H9 (cell line): ENCODE data around the gene KRTAP10-8. TPM values are rescaled to one million over a fixed set of nuclear protein-coding genes. Genes with fewer than 3 reads are reported as not detected.
A peak's percentile ranks its signal among the peaks of the same experiment; 100 is the strongest.
"Not testable (repeated sequence)": the region's sequence is repeated elsewhere in the genome, so short reads cannot be mapped to it uniquely, and the experiment has no call there.

Experiments
- DNase-seq: peaks from one replicate; pipeline ENCODE4 v3.0.0-alpha.2; 2017
- H2AFZ ChIP-seq: one replicate; pipeline ENCODE4 v1.6.1; 2013; ENCODE audit warnings: mild to moderate bottlenecking, low read length, control low read depth, moderate library complexity
- H2AK5ac ChIP-seq: 2 replicates; pipeline ENCODE4 v1.6.1; 2013; ENCODE audit warnings: low read length, control low read depth, mixed read lengths; ENCODE audit not compliant: insufficient read length
- H2BK120ac ChIP-seq: one replicate; pipeline ENCODE4 v1.6.1; 2013; ENCODE audit warnings: low read depth, mild to moderate bottlenecking, low read length, control low read depth, inconsistent platforms; ENCODE audit not compliant: poor library complexity, severe bottlenecking
- H2BK12ac ChIP-seq: 2 replicates; pipeline ENCODE4 v1.6.1; 2013; ENCODE audit warnings: low read length, control low read depth, mixed read lengths, low read depth; ENCODE audit not compliant: insufficient read length
- H2BK15ac ChIP-seq: 2 replicates; pipeline ENCODE4 v1.6.1; 2013; ENCODE audit warnings: low read depth, low read length, control low read depth
- H2BK20ac ChIP-seq: one replicate; pipeline ENCODE4 v1.6.1; 2013; ENCODE audit warnings: low read depth, mild to moderate bottlenecking, low read length, control low read depth, inconsistent platforms; ENCODE audit not compliant: poor library complexity, severe bottlenecking
- H2BK5ac ChIP-seq: 2 replicates; pipeline ENCODE4 v1.6.1; 2013; ENCODE audit warnings: low read length, control low read depth, mixed read lengths; ENCODE audit not compliant: insufficient read length
- H3K14ac ChIP-seq: 2 replicates; pipeline ENCODE4 v1.6.1; 2013; ENCODE audit warnings: low read length, control low read depth; ENCODE audit not compliant: insufficient read depth
- H3K18ac ChIP-seq: 2 replicates; pipeline ENCODE4 v1.6.1; 2013; ENCODE audit warnings: low read depth, mild to moderate bottlenecking, mixed read lengths, low read length, control low read depth; ENCODE audit not compliant: insufficient read length
- H3K23ac ChIP-seq: 2 replicates; pipeline ENCODE4 v1.6.1; 2013; ENCODE audit warnings: low read length, control low read depth, mixed read lengths, low read depth; ENCODE audit not compliant: insufficient read length
- H3K23me2 ChIP-seq: 2 replicates; pipeline ENCODE4 v1.6.1; 2013; ENCODE audit warnings: low read depth, mild to moderate bottlenecking, mixed read lengths, low read length, control low read depth; ENCODE audit not compliant: insufficient read length, poor library complexity, severe bottlenecking
- H3K27ac ChIP-seq: 2 replicates; pipeline ENCODE4 v1.5.1; 2013; ENCODE audit warnings: low read length, control low read depth, mixed read lengths, low read depth; ENCODE audit not compliant: insufficient read length
- H3K27me3 ChIP-seq: 2 replicates; pipeline ENCODE4 v1.6.1; 2013; ENCODE audit warnings: low read length, control low read depth, inconsistent platforms; ENCODE audit not compliant: insufficient read depth
- H3K4ac ChIP-seq: 2 replicates; pipeline ENCODE4 v1.6.1; 2013; ENCODE audit warnings: low read depth, mild to moderate bottlenecking, control low read depth, inconsistent platforms, low read length, moderate library complexity
- H3K4me1 ChIP-seq: 2 replicates; pipeline ENCODE4 v1.6.1; 2013; ENCODE audit warnings: low read length, control low read depth, inconsistent platforms; ENCODE audit not compliant: insufficient read depth
- H3K4me2 ChIP-seq: 2 replicates; pipeline ENCODE4 v1.6.1; 2013; ENCODE audit warnings: low read length, control low read depth, mixed read lengths; ENCODE audit not compliant: insufficient read length, insufficient read depth
- H3K56ac ChIP-seq: 2 replicates; pipeline ENCODE4 v1.6.1; 2013; ENCODE audit warnings: low read depth, mild to moderate bottlenecking, mixed read lengths, low read length, control low read depth; ENCODE audit not compliant: insufficient read length
- H3K79me1 ChIP-seq: 2 replicates; pipeline ENCODE4 v1.6.1; 2013; ENCODE audit warnings: low read depth, mild to moderate bottlenecking, moderate library complexity, low read length, control low read depth, inconsistent platforms; ENCODE audit not compliant: insufficient read depth, poor library complexity, severe bottlenecking
- H3K79me2 ChIP-seq: 2 replicates; pipeline ENCODE4 v1.6.1; 2013; ENCODE audit warnings: low read length, control low read depth, inconsistent platforms; ENCODE audit not compliant: insufficient read depth
- H3K9ac ChIP-seq: 2 replicates; pipeline ENCODE4 v1.6.1; 2013; ENCODE audit warnings: low read length, control low read depth, mixed read lengths; ENCODE audit not compliant: insufficient read length; ENCODE audit errors: extremely low read depth
- H3K9me3 ChIP-seq: one replicate; pipeline ENCODE4 v1.6.1; 2013; ENCODE audit warnings: low read depth, low read length, inconsistent platforms; ENCODE audit not compliant: control insufficient read depth
- H3T11ph ChIP-seq: one replicate; pipeline ENCODE4 v1.6.1; 2013; ENCODE audit warnings: mild to moderate bottlenecking, low read length, control low read depth, inconsistent platforms
- H4K20me1 ChIP-seq: one replicate; pipeline ENCODE4 v1.6.1; 2013; ENCODE audit not compliant: control insufficient read depth, insufficient read length, insufficient read depth
- H4K5ac ChIP-seq: 2 replicates; pipeline ENCODE4 v1.6.1; 2013; ENCODE audit warnings: low read depth, mild to moderate bottlenecking, mixed read lengths, low read length, control low read depth; ENCODE audit not compliant: insufficient read length
- H4K8ac ChIP-seq: replicated peaks from 2 replicates; pipeline ENCODE4 v1.6.1; 2013; ENCODE audit warnings: low read length, control low read depth, mixed read lengths, low read depth; ENCODE audit not compliant: insufficient read length
- H4K91ac ChIP-seq: 2 replicates; pipeline ENCODE4 v1.6.1; 2013; ENCODE audit warnings: low read depth, mild to moderate bottlenecking, moderate library complexity, mixed read lengths, low read length, control low read depth; ENCODE audit not compliant: insufficient read length
- H3K27ac Mint-ChIP-seq, 3 experiments: 2 replicates in 2 of 3; 3 replicates in 1 of 3; pipeline ENCODE4 v1.8.0; 2020 to 2021; ENCODE audit warnings: mixed read lengths in 3 of 3, mild to moderate bottlenecking in 1 of 3, moderate library complexity in 1 of 3
- H3K27me3 Mint-ChIP-seq: 2 replicates; pipeline ENCODE4 v1.8.0; 2021; ENCODE audit warnings: low read depth, mild to moderate bottlenecking, moderate library complexity, mixed read lengths
- H3K36me3 Mint-ChIP-seq, 3 experiments: 2 replicates in 2 of 3; 3 replicates in 1 of 3; pipeline ENCODE4 v1.8.0; 2020 to 2021; ENCODE audit warnings: low read depth in 3 of 3, mixed read lengths in 3 of 3; ENCODE audit not compliant: insufficient read depth in 1 of 3
- H3K4me1 Mint-ChIP-seq, 2 experiments: 2 replicates each; pipeline ENCODE4 v1.8.0; 2020; ENCODE audit warnings: mixed read lengths in 2 of 2
- H3K4me3 Mint-ChIP-seq, 2 experiments: 2 replicates in 1 of 2; 3 replicates in 1 of 2; pipeline ENCODE4 v1.8.0; 2020 to 2021; ENCODE audit warnings: mild to moderate bottlenecking in 2 of 2, mixed read lengths in 2 of 2, moderate library complexity in 1 of 2
- H3K9me3 Mint-ChIP-seq, 2 experiments: 2 replicates in 1 of 2; 3 replicates in 1 of 2; pipeline ENCODE4 v1.8.0; 2020; ENCODE audit warnings: mild to moderate bottlenecking in 2 of 2, mixed read lengths in 2 of 2, moderate library complexity in 1 of 2
- WGBS: extraction: QIAGEN DNeasy Blood & Tissue Kit; methylation state at CpG from one replicate; pipeline ENCODE4 v1.1.7; 2013; ENCODE audit warnings: missing lambda C conversion rate, low lambda C conversion rate, mixed read lengths; ENCODE audit not compliant: insufficient read length; ENCODE audit errors: extremely low coverage; 5-methylcytosine and 5-hydroxymethylcytosine counted together
- total RNA-seq: library from RNA; stranded (reverse); gene quantifications from 2 replicates; pipeline ENCODE4 v1.2.1, GENCODE V29; 2021
- TF ChIP-seq, protein P1 (sequence below): fragments of 200-600 bp; sonication (generic); conservative IDR thresholded peaks from 3 replicates; pipeline ENCODE4 v1.8.0; 2021; ENCODE audit warnings: antibody characterized with exemption, mild to moderate bottlenecking

KRTAP10-8 gene
- total RNA-seq, 1 experiment from 2014 or later: not detected

DNA sequence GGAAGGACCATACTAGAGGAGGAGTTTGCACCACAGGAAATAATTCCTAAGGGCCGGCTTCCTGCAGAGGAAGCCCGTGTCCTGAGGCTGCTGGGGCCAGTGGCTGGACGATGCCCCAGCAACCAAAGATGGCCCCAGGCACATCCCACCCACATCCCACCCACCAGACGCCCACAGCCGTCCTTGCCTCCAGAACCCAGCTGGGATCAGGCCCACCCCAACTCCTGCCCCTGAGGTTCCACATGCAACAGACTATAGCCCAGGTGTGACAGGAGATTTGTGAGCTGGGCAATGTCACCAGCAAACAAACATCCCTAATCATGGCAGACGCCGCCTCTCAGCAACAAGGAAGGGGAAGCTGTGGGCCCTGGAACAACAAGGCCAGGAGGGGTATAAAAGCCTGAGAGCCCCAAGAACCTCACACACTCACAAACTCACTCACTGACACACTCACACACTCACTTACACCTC, 14.8 kb downstream of the KRTAP10-8 start, which contains the start of gene KRTAP10-9:
Gene KRTAP10-9 (plus strand): TSS at position 421 of the 471 bp plus-strand sequence. CDS start 79 bp downstream, outside the sequence.
- H3K56ac ChIP-seq: no peak within 1 kb of the TSS
- peaks cover 8% of the 10 kb centered on the region for H3K27me3 Mint-ChIP-seq
- no peak within 1 kb of the TSS for H3K18ac ChIP-seq
- no peak within 1 kb of the TSS for H2BK5ac ChIP-seq
- H3K36me3 Mint-ChIP-seq: peaks cover 13 to 32% (median 18%) of the 10 kb centered on the region in 3 experiments; a peak in 6 of 7 replicates
- H3K23me2 ChIP-seq: no peaks in the 10 kb centered on the region
- TF ChIP-seq, protein P1, sequence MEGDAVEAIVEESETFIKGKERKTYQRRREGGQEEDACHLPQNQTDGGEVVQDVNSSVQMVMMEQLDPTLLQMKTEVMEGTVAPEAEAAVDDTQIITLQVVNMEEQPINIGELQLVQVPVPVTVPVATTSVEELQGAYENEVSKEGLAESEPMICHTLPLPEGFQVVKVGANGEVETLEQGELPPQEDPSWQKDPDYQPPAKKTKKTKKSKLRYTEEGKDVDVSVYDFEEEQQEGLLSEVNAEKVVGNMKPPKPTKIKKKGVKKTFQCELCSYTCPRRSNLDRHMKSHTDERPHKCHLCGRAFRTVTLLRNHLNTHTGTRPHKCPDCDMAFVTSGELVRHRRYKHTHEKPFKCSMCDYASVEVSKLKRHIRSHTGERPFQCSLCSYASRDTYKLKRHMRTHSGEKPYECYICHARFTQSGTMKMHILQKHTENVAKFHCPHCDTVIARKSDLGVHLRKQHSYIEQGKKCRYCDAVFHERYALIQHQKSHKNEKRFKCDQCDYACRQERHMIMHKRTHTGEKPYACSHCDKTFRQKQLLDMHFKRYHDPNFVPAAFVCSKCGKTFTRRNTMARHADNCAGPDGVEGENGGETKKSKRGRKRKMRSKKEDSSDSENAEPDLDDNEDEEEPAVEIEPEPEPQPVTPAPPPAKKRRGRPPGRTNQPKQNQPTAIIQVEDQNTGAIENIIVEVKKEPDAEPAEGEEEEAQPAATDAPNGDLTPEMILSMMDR: no peak
- H3K14ac ChIP-seq: no peak within 1 kb of the TSS
- H2BK15ac ChIP-seq: no peak within 1 kb of the TSS
- H3K4me3 Mint-ChIP-seq: no peak within 1 kb of the TSS
- H3K79me1 ChIP-seq: no peaks in the 10 kb centered on the region
- H3K27ac Mint-ChIP-seq: peak within 1 kb of the TSS in 2 of 3 experiments; percentile 56 to 57; a peak in 2 of 7 replicates
- H3K23ac ChIP-seq: no peak within 1 kb of the TSS
- no peak for DNase-seq
- H4K5ac ChIP-seq: no peak within 1 kb of the TSS
- peaks cover 39 to 40% of the 10 kb centered on the region in 2 experiments for H3K9me3 Mint-ChIP-seq
- no peaks in the 10 kb centered on the region for H3K9me3 ChIP-seq
- H3K4me1 ChIP-seq: no peaks in the 10 kb centered on the region
- no peaks in the 10 kb centered on the region for H3K27me3 ChIP-seq
- H4K91ac ChIP-seq: no peak within 1 kb of the TSS
- no peak within 1 kb of the TSS for H2AK5ac ChIP-seq
- no peak within 1 kb of the TSS for H2BK120ac ChIP-seq
- no peak within 1 kb of the TSS for H2BK12ac ChIP-seq
- peaks cover 3 to 7% of the 10 kb centered on the region in 2 experiments; a peak in 2 of 4 replicates for H3K4me1 Mint-ChIP-seq
- no peak within 1 kb of the TSS for H3K4me2 ChIP-seq
- no peak within 1 kb of the TSS for H3K9ac ChIP-seq
- H3K4ac ChIP-seq: no peak within 1 kb of the TSS
- H2AFZ ChIP-seq: no peak within 1 kb of the TSS
- H3K27ac ChIP-seq: no peak within 1 kb of the TSS
- H2BK20ac ChIP-seq: no peak within 1 kb of the TSS
- no CpG with 5 or more reads among the region's 7 CpGs for WGBS
- no peak within 1 kb of the TSS for H3T11ph ChIP-seq
- no peaks in the 10 kb centered on the region for H3K79me2 ChIP-seq
- no peaks in the 10 kb centered on the region for H4K20me1 ChIP-seq
- H4K8ac ChIP-seq: no peak within 1 kb of the TSS

DNA sequence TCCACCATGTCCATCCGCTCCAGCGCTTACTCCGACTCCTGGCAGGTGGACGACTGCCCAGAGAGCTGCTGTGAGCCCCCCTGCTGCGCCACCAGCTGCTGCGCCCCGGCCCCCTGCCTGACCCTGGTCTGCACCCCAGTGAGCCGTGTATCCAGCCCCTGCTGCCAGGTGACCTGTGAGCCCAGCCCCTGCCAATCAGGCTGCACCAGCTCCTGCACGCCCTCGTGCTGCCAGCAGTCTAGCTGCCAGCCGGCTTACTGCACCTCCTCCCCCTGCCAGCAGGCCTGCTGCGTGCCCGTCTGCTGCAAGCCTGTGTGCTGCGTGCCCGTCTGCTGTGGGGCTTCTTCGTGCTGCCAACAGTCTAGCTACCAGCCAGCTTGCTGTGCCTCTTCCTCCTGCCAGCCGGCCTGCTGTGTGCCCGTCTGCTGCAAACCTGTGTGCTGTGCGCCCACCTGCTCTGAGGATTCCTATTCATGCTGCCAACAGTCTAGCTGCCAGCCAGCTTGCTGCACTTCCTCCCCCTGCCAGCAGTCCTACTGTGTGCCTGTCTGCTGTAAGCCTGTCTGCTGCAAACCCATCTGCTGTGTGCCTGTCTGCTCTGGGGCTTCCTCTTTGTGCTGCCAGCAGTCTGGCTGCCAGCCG, 15.4 kb downstream of the KRTAP10-8 start:
- H4K8ac ChIP-seq, H3K27me3 ChIP-seq, H2BK120ac ChIP-seq, H3K23me2 ChIP-seq, H2BK20ac ChIP-seq, H3T11ph ChIP-seq, H2BK12ac ChIP-seq, H3K9ac ChIP-seq, H3K4me1 Mint-ChIP-seq, H2AFZ ChIP-seq, H2BK5ac ChIP-seq, H2AK5ac ChIP-seq, H3K4me2 ChIP-seq, H3K56ac ChIP-seq, H3K4ac ChIP-seq, H3K9me3 ChIP-seq, H3K27ac ChIP-seq, H3K79me1 ChIP-seq, H3K23ac ChIP-seq, H3K4me1 ChIP-seq, H4K20me1 ChIP-seq, H4K91ac ChIP-seq, H3K79me2 ChIP-seq, H3K4me3 Mint-ChIP-seq, H2BK15ac ChIP-seq, DNase-seq, H3K18ac ChIP-seq, H3K14ac ChIP-seq, H4K5ac ChIP-seq: not testable (repeated sequence)
- Mint-ChIP-seq H3K9me3 (peaks cover 41 to 44% of the 10 kb centered on the region in 2 experiments), H3K27ac (peak overlapping the region in 2 of 3 experiments; percentile 56 to 57; a peak in 2 of 7 replicates), H3K36me3 (peaks cover 14 to 38% (median 23%) of the 10 kb centered on the region in 3 experiments; a peak in 6 of 7 replicates), H3K27me3 (peaks cover 13% of the 10 kb centered on the region)
- no CpG with 5 or more reads among the region's 20 CpGs for WGBS
